ENCODE measurements around the gene TIMP1. TPM values are rescaled to one million over a fixed set of nuclear protein-coding genes. Genes with fewer than 3 reads are reported as not detected.

TIMP1 gene
- polyA plus RNA-seq, 1 donor (not counting 4 experiments of a cell fraction or from before 2014, with no cell fraction given), result 151 TPM

GRCh38 chrX:47590984-47591383, 8.7 kb downstream of the TIMP1 start:
- H3K9ac ChIP-seq (ENCODE audit: control insufficient read depth, extremely low read depth, insufficient read depth, low read length), result no peak overlapping the region
- no peaks in the 10 kb centered on the region for H3K79me2 ChIP-seq (ENCODE audit: control insufficient read depth, insufficient read depth, low read length)
- no peaks in the 10 kb centered on the region for H3K27me3 ChIP-seq (ENCODE audit: control insufficient read depth, extremely low read depth, insufficient read depth, low read length)
- no peak overlapping the region for H3K27ac ChIP-seq (ENCODE audit: control insufficient read depth, insufficient read depth, low read length)
- no peak for DNase-seq (ENCODE audit: low read depth, low spot score)
- no peaks in the 10 kb centered on the region for H3K9me1 ChIP-seq (ENCODE audit: control insufficient read depth, extremely low read depth, insufficient read depth, low read length)
- H3K9me3 ChIP-seq (ENCODE audit: control insufficient read depth, low read depth, low read length), result no peaks in the 10 kb centered on the region
- no peak overlapping the region for H3K4me3 ChIP-seq (ENCODE audit: control insufficient read depth in 2 of 3, extremely low read depth in 1 of 3, insufficient read depth in 2 of 3, low read depth in 1 of 3, low read length in 3 of 3)
- no peak overlapping the region for H2AFZ ChIP-seq (ENCODE audit: control insufficient read depth, low read length)
- no peak for FAIRE-seq
- peaks cover 5% of the 10 kb centered on the region for H3K4me1 ChIP-seq (ENCODE audit: control insufficient read depth, extremely low read depth, insufficient read depth, low read length)
- H3K36me3 ChIP-seq (ENCODE audit: control insufficient read depth in 2 of 2, extremely low read depth in 1 of 2, insufficient read depth in 2 of 2, low read length in 2 of 2), result no peaks in the 10 kb centered on the region
- no peaks in the 10 kb centered on the region for H4K20me1 ChIP-seq (ENCODE audit: control insufficient read depth, extremely low read depth, insufficient read depth, low read length)
- H3K4me2 ChIP-seq (ENCODE audit: control insufficient read depth, extremely low read depth, insufficient read depth, low read depth, low read length), result no peak overlapping the region
- TF ChIP-seq CTCF (optimal IDR thresholded peaks at IDR 0.05 in 1 of 3, IDR thresholded peaks at IDR 0.05 in 1 of 3, conservative IDR thresholded peaks at IDR 0.05 in 1 of 3; ENCODE audit: extremely low read depth in 1 of 3, insufficient read depth in 2 of 3, low read length in 3 of 3), result no peak
- no peak for TF ChIP-seq EZH2 (IDR thresholded peaks at IDR 0.05; ENCODE audit: low read length)
- dilution Hi-C loops (cut with MboI; ENCODE audit: extremely low pct_ligation_motif_present, low sequenced_read_pairs), result no loop called here

DNA sequence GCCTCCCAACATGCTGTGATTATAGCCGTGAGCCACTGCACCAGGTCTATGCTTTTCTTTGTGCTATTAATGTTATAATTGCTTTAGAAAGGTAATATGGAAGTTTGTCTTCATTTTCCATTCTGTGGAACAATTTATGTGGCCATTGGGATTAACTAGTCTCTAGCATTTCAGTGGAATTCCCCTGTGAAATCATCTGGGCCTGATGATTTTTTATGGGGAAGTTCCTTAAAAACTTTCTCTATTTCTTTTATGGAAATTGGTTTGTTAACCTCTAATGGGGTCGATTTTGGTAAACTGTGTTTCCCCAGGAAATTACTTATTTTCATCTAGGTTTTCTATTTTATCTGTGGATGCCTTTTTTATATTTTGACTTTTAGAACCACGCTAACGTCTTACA, 11.3 kb downstream of the TIMP1 start:
- Histone ChIP-seq H2AFZ (ENCODE audit: control insufficient read depth, low read length) (no peak overlapping the region), H3K4me2 (ENCODE audit: control insufficient read depth, extremely low read depth, insufficient read depth, low read depth, low read length) (no peak overlapping the region), H3K27ac (ENCODE audit: control insufficient read depth, insufficient read depth, low read length) (no peak overlapping the region), H3K9ac (ENCODE audit: control insufficient read depth, extremely low read depth, insufficient read depth, low read length) (no peak overlapping the region), H3K9me1 (ENCODE audit: control insufficient read depth, extremely low read depth, insufficient read depth, low read length) (no peaks in the 10 kb centered on the region), H4K20me1 (ENCODE audit: control insufficient read depth, extremely low read depth, insufficient read depth, low read length) (no peaks in the 10 kb centered on the region), H3K27me3 (ENCODE audit: control insufficient read depth, extremely low read depth, insufficient read depth, low read length) (no peaks in the 10 kb centered on the region), H3K4me1 (ENCODE audit: control insufficient read depth, extremely low read depth, insufficient read depth, low read length) (peaks cover 6% of the 10 kb centered on the region), H3K9me3 (ENCODE audit: control insufficient read depth, low read depth, low read length) (no peaks in the 10 kb centered on the region), H3K4me3 (ENCODE audit: control insufficient read depth in 2 of 3, extremely low read depth in 1 of 3, insufficient read depth in 2 of 3, low read depth in 1 of 3, low read length in 3 of 3) (no peak overlapping the region), H3K36me3 (ENCODE audit: control insufficient read depth in 2 of 2, extremely low read depth in 1 of 2, insufficient read depth in 2 of 2, low read length in 2 of 2) (no peaks in the 10 kb centered on the region), H3K79me2 (ENCODE audit: control insufficient read depth, insufficient read depth, low read length) (no peaks in the 10 kb centered on the region)
- FAIRE-seq (no peak), DNase-seq (ENCODE audit: low read depth, low spot score) (no peak)
- dilution Hi-C loops (cut with MboI; ENCODE audit: extremely low pct_ligation_motif_present, low sequenced_read_pairs), result no loop called here
- TF ChIP-seq EZH2 (IDR thresholded peaks at IDR 0.05; ENCODE audit: low read length) (no peak), CTCF (optimal IDR thresholded peaks at IDR 0.05 in 1 of 3, IDR thresholded peaks at IDR 0.05 in 1 of 3, conservative IDR thresholded peaks at IDR 0.05 in 1 of 3; ENCODE audit: extremely low read depth in 1 of 3, insufficient read depth in 2 of 3, low read length in 3 of 3) (no peak)
